Transverse colon (tissue), 4 donors: Measurements from ENCODE around the gene DES.
A peak's percentile ranks its signal among the peaks of the same experiment; 100 is the strongest.

Source experiments
- POLR2AphosphoS5 ChIP-seq, 3 donors: sonication (generic); formaldehyde crosslinking; IDR thresholded peaks; one replicate each; pipeline ENCODE4 v1.6.1; 2016; ENCODE audit warnings: antibody characterized with exemption in 3 of 3
- TF ChIP-seq, protein P1 (sequence below), 5 experiments: fragments of 200-600 bp in 3 of 5; fragments of 450-650 bp in 2 of 5; sonication (generic) in 3 of 5; IDR thresholded peaks; 1 replicate in 2 of 5; 2 replicates in 3 of 5; pipeline ENCODE4 v1.5.1; 2016 to 2017; ENCODE audit warnings: antibody characterized with exemption in 5 of 5, inconsistent platforms in 3 of 5, mild to moderate bottlenecking in 2 of 5, moderate library complexity in 1 of 5

DNA sequence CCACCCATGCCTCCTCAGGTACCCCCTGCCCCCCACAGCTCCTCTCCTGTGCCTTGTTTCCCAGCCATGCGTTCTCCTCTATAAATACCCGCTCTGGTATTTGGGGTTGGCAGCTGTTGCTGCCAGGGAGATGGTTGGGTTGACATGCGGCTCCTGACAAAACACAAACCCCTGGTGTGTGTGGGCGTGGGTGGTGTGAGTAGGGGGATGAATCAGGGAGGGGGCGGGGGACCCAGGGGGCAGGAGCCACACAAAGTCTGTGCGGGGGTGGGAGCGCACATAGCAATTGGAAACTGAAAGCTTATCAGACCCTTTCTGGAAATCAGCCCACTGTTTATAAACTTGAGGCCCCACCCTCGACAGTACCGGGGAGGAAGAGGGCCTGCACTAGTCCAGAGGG is 803 bp upstream of the DES start:
- TF ChIP-seq, protein P1, sequence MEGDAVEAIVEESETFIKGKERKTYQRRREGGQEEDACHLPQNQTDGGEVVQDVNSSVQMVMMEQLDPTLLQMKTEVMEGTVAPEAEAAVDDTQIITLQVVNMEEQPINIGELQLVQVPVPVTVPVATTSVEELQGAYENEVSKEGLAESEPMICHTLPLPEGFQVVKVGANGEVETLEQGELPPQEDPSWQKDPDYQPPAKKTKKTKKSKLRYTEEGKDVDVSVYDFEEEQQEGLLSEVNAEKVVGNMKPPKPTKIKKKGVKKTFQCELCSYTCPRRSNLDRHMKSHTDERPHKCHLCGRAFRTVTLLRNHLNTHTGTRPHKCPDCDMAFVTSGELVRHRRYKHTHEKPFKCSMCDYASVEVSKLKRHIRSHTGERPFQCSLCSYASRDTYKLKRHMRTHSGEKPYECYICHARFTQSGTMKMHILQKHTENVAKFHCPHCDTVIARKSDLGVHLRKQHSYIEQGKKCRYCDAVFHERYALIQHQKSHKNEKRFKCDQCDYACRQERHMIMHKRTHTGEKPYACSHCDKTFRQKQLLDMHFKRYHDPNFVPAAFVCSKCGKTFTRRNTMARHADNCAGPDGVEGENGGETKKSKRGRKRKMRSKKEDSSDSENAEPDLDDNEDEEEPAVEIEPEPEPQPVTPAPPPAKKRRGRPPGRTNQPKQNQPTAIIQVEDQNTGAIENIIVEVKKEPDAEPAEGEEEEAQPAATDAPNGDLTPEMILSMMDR (IDR thresholded peaks at IDR 0.05): no peak
- peak in 1 of 3 donors; percentile 25 for TF ChIP-seq POLR2AphosphoS5 (IDR thresholded peaks at IDR 0.05)
